HL-60 (cell line): Measurements from ENCODE around the gene DAPP1.

Experiments used
- DNase-seq, 2 experiments: peaks; one replicate each; pipeline ENCODE4 v3.0.0-alpha.2; 2010 to 2020; ENCODE audit warnings: low read depth in 1 of 2, low spot score in 1 of 2
- H3K27ac ChIP-seq: fragments of 250-450 bp; sonication (Bioruptor Pico); replicated peaks from 2 replicates; pipeline ENCODE4 v1.5.1; 2020; ENCODE audit warnings: mild to moderate bottlenecking, moderate library complexity
- H3K27me3 ChIP-seq: fragments of 250-450 bp; sonication (Bioruptor Pico); 2 replicates; pipeline ENCODE4 v1.5.1; 2021; ENCODE audit warnings: mild to moderate bottlenecking, moderate library complexity; ENCODE audit not compliant: insufficient read depth, poor library complexity, severe bottlenecking
- H3K4me3 ChIP-seq: replicated peaks from 2 replicates; pipeline ENCODE4 v1.5.1; 2011; ENCODE audit warnings: mild to moderate bottlenecking, control low read depth, low read length; ENCODE audit not compliant: insufficient read depth
- CTCF ChIP-seq: IDR thresholded peaks from one replicate; pipeline ENCODE4 v1.5.1; 2011; ENCODE audit warnings: low read length, control low read depth, inconsistent platforms; ENCODE audit not compliant: insufficient read depth
- GABPA ChIP-seq: IDR thresholded peaks from 2 replicates; pipeline ENCODE4 v1.6.1; 2012; ENCODE audit warnings: low read depth
- POLR2AphosphoS5 ChIP-seq: IDR thresholded peaks from 2 replicates; pipeline ENCODE4 v1.6.1; 2012; ENCODE audit warnings: low read depth
- REST ChIP-seq: IDR thresholded peaks from 2 replicates; pipeline ENCODE4 v1.6.1; 2012; ENCODE audit warnings: low read depth; ENCODE audit not compliant: insufficient replicate concordance
- SPI1 ChIP-seq: IDR thresholded peaks from 2 replicates; pipeline ENCODE4 v1.6.1; 2012; ENCODE audit warnings: low read depth, mild to moderate bottlenecking, borderline replicate concordance

DAPP1 gene

GRCh38 chr4:99860521-99860920 lies 43.9 kb downstream of the DAPP1 start:
- peak overlapping the region; percentile 48; the same call in 1 of the 2 replicates for H3K27ac ChIP-seq
- H3K4me3 ChIP-seq = no peak overlapping the region
- no peaks in the 10 kb centered on the region for H3K27me3 ChIP-seq
- no peak for TF ChIP-seq CTCF
- TF ChIP-seq SPI1 = no peak
- TF ChIP-seq GABPA = no peak
- no peak for TF ChIP-seq REST
- TF ChIP-seq POLR2AphosphoS5 = no peak
- no peak for DNase-seq

- TF ChIP-seq POLR2AphosphoS5 (no peak), SPI1 (peak; percentile 58; the same call in 1 of the 2 replicates), REST (no peak), GABPA (no peak)
- no peaks in the 10 kb centered on the region for H3K27me3 ChIP-seq
- DNase-seq = peak in 1 of 2 experiments; percentile 72
- H3K27ac ChIP-seq = peak overlapping the region; percentile 48
- H3K4me3 ChIP-seq = no peak overlapping the region
These were observed 44.7 kb downstream of the DAPP1 start for GRCh38 chr4:99861120-99861905.

GRCh38 chr4:99863804-99864203 lies 47.2 kb downstream of the DAPP1 start:
- Histone ChIP-seq H3K27ac (no peak overlapping the region), H3K27me3 (no peaks in the 10 kb centered on the region), H3K4me3 (no peak overlapping the region)
- TF ChIP-seq GABPA (no peak), POLR2AphosphoS5 (no peak), CTCF (no peak), REST (no peak), SPI1 (no peak)
- DNase-seq = no peak
